GM19438 (cell line): Measurements from ENCODE around the gene AMY1C.
"Not testable (repeated sequence)": the region's sequence is repeated elsewhere in the genome, so short reads cannot be mapped to it uniquely, and the experiment has no call there.

ENCODE experiments used
- ATAC-seq: cut with Tn5 transposase; IDR thresholded peaks from one replicate; pipeline ENCODE4 v1.9.1; 2021; ENCODE audit warnings: low read depth; ENCODE audit not compliant: unreplicated experiment

The AMY1C gene

DNA sequence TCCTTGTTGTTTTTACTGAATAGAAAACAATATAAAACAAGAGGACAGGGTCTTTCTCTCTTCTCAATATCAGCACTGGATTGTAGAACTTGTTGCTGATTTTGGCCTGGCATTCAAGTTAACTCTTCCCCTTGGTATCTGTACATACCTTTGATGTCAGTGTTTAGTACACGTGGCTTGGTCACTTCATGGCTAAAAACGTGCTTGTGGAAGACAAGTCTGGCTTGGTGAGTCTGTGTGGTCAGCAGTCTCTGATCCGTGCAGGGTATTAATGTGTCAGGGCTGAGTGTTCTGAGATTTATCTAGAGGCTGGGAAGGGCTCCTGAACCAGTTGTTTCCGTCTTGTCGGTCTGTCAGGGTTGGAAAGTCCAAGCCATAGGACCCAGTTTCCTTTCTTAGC lies at the start of gene AMY1C:
TSS of gene AMY1C (plus strand) at position 301 of the 400 bp plus-strand sequence. CDS start 572 bp downstream, outside the sequence.
- not testable (repeated sequence) for ATAC-seq

DNA sequence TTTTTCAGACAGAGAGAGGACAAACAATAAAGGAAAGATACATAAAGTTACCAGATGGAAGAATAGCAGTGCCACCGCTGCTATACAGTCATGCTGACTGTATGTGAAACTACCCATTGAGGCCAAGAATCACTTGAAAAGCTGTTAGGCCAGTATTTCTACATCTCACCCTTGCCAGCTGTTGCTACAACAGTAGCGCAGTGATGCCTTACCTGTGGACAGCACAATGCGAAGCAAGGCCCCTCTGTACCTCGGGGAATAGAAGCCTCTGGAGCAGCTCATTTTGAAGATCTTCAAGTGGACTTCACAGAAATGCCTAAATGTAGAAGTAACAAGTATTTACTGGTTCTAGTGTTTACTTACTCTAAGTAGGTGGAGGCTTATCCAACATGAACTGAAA lies 49.0 kb upstream of the AMY1C start:
- ATAC-seq, result not testable (repeated sequence)

DNA sequence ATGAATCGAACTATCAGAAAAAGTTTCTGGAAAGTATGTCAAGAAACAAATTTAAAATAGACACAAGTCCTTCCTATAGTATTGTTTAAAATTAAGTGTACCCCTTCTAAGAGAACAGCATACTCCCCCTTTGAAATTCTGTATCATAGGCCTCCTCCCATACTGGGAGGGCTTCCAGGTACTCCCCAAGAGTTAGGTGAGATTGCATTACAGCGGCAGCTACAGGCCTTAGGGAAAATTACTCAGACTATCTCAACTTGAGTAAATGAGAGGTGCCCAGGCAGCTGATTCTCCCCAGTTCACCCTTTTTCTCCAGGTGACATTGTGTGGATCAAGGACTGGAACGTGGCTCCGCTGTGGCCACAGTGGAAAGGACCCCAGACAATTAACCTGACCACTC lies 48.4 kb upstream of the AMY1C start:
- ATAC-seq, result not testable (repeated sequence)

DNA sequence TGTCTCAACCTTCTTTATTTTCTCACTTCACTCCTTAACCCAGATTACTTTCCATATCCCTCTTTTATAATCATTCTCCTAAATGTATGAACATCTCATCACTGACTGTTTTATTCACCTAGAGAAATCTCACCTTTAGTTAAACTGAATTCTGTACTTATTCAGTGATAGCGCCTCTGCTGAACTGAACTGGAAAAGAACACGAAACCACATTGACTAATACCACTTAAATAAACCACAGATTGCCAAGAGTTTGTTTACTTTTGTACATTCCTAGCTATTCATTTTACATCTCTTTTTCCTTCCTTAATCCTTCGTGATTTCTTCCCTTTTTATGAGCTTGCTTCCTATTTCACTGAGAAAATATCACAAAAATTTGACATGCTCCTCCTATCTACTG lies 42.0 kb upstream of the AMY1C start:
- not testable (repeated sequence) for ATAC-seq

DNA sequence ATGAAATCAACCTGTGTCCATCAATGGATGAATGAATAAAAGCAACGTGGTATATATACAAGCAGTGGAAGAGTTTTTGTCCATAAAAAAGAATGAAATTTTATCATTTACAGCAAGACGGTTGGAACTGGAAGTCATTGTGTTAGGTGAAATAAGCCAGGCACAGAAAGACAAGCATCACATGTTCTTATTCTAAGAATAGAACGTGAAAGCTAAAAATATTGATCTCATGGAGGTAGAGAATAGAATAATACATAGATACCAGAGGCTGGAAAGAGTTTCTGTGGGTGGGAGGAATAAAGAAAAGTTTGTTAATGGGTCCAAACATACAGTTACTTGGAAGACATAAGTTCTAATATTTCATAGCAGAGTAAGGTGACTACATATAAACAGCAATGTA lies 39.3 kb upstream of the AMY1C start:
- not testable (repeated sequence) for ATAC-seq

DNA sequence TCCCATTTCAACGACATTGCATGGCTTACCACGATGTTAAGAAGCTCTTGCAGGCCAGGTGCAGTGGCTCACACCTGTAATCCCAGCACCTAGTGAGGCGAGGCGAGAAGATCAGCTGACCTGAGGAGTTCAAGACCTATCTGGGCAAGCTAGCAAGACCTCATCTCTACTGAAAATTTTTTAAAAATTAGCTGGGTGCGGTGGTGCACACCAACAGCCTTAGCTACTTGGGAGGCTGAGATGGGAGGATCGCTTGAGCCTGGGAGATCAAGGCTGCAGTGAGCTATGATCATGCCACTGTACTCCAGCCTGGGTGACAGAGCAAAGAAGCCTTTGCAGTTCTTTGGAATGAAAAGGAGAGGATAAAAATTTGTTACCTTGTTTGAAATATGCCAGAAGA lies 32.3 kb upstream of the AMY1C start:
- ATAC-seq, result not testable (repeated sequence)

DNA sequence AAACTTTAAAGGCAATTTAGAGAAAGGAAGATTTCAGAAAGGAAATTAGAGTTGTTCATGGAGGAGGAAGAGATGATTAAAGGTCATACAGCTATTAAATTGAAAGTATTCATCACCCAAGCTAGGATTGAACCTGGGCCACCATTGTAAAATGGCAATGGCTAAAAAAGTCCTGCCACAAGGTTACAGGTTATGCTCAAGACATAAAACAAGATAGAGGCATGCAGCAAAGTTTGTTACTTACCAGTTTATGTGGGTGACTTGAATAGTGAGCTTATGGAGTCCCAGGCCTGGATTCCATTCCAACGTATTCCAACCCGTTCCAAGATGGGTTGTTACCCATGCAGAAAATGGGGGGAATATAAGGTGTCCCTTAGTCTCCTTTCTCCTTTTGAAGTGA lies 28.2 kb upstream of the AMY1C start:
- not testable (repeated sequence) for ATAC-seq

DNA sequence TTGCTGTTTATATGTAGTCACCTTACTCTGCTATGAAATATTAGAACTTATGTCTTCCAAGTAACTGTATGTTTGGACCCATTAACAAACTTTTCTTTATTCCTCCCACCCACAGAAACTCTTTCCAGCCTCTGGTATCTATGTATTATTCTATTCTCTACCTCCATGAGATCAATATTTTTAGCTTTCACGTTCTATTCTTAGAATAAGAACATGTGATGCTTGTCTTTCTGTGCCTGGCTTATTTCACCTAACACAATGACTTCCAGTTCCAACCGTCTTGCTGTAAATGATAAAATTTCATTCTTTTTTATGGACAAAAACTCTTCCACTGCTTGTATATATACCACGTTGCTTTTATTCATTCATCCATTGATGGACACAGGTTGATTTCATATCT lies 14.4 kb upstream of the AMY1C start:
- ATAC-seq, result not testable (repeated sequence)

DNA sequence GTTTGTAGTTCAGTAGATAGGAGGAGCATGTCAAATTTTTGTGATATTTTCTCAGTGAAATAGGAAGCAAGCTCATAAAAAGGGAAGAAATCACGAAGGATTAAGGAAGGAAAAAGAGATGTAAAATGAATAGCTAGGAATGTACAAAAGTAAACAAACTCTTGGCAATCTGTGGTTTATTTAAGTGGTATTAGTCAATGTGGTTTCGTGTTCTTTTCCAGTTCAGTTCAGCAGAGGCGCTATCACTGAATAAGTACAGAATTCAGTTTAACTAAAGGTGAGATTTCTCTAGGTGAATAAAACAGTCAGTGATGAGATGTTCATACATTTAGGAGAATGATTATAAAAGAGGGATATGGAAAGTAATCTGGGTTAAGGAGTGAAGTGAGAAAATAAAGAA lies 11.7 kb upstream of the AMY1C start:
- not testable (repeated sequence) for ATAC-seq

DNA sequence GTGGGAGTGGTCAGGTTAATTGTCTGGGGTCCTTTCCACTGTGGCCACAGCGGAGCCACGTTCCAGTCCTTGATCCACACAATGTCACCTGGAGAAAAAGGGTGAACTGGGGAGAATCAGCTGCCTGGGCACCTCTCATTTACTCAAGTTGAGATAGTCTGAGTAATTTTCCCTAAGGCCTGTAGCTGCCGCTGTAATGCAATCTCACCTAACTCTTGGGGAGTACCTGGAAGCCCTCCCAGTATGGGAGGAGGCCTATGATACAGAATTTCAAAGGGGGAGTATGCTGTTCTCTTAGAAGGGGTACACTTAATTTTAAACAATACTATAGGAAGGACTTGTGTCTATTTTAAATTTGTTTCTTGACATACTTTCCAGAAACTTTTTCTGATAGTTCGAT lies 5.2 kb upstream of the AMY1C start:
- not testable (repeated sequence) for ATAC-seq

DNA sequence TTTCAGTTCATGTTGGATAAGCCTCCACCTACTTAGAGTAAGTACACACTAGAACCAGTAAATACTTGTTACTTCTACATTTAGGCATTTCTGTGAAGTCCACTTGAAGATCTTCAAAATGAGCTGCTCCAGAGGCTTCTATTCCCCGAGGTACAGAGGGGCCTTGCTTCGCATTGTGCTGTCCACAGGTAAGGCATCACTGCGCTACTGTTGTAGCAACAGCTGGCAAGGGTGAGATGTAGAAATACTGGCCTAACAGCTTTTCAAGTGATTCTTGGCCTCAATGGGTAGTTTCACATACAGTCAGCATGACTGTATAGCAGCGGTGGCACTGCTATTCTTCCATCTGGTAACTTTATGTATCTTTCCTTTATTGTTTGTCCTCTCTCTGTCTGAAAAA lies 4.7 kb upstream of the AMY1C start:
- ATAC-seq, result not testable (repeated sequence)

DNA sequence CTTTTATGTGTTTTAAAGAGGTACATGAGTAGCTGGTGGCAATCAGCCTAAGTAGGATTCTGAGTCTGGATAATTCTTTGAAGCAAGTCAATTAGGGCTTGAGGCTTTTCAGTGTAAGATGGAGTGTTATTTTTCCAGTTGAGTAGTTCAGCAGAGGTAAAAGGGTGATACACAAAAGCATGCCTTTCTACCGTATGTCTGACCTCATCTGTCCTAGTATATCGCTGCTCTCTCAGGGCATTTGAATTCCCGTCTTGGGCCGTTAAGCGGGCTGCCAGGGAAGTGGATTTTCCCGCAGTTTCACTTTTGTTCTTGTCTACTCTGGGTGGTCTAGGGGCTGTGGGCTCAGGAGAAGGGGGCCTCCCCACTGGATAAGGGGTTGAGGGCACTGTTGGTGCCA lies 1.4 kb upstream of the AMY1C start:
- ATAC-seq, result not testable (repeated sequence)

DNA sequence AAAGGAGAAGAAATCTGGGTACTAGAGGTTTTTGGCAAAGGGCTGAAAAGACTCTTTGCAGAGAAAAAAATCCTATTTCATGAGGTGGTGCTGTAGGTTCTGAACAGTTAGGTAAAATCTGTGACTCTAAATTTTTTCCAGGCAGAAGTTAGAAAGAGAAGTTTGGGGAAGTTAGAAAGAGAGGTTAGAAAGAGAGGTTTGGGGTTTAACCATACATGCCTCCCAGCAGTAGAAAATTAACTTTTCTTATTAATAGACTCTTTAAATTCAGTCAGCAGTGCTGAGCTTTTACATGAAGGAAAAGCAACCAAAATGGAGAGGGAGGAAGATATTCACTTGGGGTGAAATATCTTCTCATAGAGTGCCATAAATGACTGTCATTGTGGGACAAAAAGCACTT lies 12.2 kb downstream of the AMY1C start:
- ATAC-seq, result no peak

DNA sequence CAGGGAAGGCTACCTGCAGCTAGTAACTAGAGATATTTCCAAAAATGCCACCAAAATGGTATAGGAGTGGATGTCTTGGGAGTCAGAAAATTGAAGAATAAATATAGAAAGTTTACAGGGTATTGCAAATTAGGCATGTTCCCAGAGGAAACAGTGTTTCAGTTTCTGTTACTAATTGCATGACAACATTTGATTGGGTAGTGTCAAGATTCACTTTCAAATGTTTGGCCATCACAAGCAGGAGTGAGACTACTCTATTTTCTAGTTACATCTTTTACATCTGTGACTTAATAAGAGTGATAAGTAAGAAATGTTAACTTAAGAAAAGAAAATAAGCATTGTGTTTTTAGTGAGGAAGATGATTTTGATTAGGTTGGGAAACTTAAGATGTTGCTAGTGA lies 30.2 kb downstream of the AMY1C start:
- ATAC-seq, result peak; percentile 43

DNA sequence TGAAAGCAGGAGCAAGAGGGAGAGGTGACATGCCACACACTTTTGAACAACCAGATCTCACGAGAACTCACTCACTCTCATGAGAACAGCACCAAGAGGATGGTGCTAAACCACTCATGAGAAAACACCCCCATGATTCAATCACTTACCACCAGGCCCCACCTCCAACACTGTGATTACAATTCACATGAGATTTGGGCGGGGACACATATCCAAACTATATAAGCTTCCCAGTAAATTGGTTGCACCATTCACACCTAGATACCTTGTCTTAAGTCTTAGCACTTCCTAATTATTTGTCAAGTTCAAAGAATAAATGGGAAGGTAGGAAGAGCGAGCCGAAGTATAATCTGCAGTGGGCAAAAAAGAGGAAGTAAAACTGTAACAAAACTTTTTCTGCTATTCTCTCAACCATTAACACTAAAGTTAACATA lies 34.3 kb downstream of the AMY1C start:
- ATAC-seq, result peak; percentile 62

DNA sequence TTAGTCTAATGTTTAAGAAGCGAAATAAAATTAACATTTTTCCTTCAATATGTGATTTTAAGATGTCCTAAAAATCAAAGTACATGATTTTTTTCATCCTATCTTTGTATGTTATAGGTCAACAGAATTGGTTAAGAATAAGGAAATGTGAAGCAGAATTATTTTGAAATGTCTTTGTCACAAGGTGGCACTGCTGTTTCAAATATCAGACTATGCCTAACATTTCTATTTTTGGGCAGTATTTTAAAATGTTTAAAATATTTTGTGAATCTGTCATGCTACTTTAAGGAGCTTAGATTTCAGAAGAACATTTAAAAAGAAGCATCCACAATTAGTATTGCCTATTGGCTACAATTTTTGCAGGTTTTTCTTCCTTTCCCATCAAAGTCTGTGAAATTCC lies 38.7 kb downstream of the AMY1C start:
- ATAC-seq, result no peak

DNA sequence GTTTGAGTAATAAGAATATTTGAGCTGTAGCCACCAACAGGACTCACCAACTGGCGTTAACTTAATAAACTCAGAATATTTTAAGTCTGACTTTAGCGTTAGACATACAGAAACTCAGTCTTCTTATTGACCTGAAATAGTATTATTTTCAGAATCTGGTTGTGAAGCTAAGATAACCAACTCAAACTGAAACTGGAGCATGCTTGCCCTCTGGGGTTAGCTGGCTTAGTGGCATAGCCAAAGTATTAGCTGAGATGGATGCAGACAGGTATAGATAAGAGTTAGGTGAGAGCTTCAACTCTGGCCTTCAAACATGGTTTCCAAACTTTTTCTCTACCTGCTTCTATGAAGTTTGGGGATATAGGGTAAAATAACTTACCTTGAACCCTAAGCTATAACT lies 40.5 kb downstream of the AMY1C start:
- ATAC-seq, result no peak
